Fibroblast of lung (primary cell): ENCODE data around the gene ACVR2B. TPM values are rescaled to one million over a fixed set of nuclear protein-coding genes. Genes with fewer than 3 reads are reported as not detected.

Experiments
- DNase-seq, 2 donors: peaks; one replicate each; pipeline versions ENCODE4 v3.0.0 to v3.0.0-alpha.2; 2010; ENCODE audit warnings: low read depth in 2 of 2
- H2AFZ ChIP-seq: 2 replicates; pipeline ENCODE4 v1.5.1; 2012; ENCODE audit warnings: low read length, control low read depth, inconsistent platforms
- H3K27ac ChIP-seq: 2 replicates; pipeline ENCODE4 v1.5.1; 2011; ENCODE audit warnings: low read length, control low read depth; ENCODE audit not compliant: insufficient read depth
- H3K27me3 ChIP-seq: 2 replicates; pipeline ENCODE4 v1.5.1; 2011; ENCODE audit warnings: mild to moderate bottlenecking, low read length; ENCODE audit not compliant: control insufficient read depth, insufficient read depth
- H3K36me3 ChIP-seq: 2 replicates; pipeline ENCODE4 v1.5.1; 2011; ENCODE audit warnings: low read length; ENCODE audit not compliant: control insufficient read depth, insufficient read depth
- H3K4me1 ChIP-seq: 2 replicates; pipeline ENCODE4 v1.5.1; 2011; ENCODE audit warnings: low read length; ENCODE audit not compliant: control insufficient read depth, insufficient read depth; ENCODE audit errors: extremely low read depth
- H3K4me2 ChIP-seq: 2 replicates; pipeline ENCODE4 v1.5.1; 2011; ENCODE audit warnings: low read length, control low read depth; ENCODE audit not compliant: insufficient read depth; ENCODE audit errors: extremely low read depth
- H3K4me3 ChIP-seq, 4 experiments: fragments of 200-600 bp in 1 of 4; sonication (generic) in 1 of 4; replicated peaks in 1 of 4; 2 replicates each; pipeline ENCODE4 v1.5.1; 2011 to 2016; ENCODE audit warnings: low read length in 4 of 4, low read depth in 3 of 4, mild to moderate bottlenecking in 3 of 4, control low read depth in 2 of 4, inconsistent platforms in 1 of 4, mixed read lengths in 1 of 4; ENCODE audit not compliant: insufficient read depth in 1 of 4; ENCODE audit errors: control extremely low read depth in 1 of 4
- H3K79me2 ChIP-seq: 2 replicates; pipeline ENCODE4 v1.5.1; 2012; ENCODE audit warnings: mild to moderate bottlenecking, low read length, inconsistent platforms; ENCODE audit not compliant: control insufficient read depth, insufficient read depth
- H3K9ac ChIP-seq: 2 replicates; pipeline ENCODE4 v1.5.1; 2011; ENCODE audit warnings: mild to moderate bottlenecking, low read length, control low read depth; ENCODE audit not compliant: insufficient read depth
- H3K9me3 ChIP-seq: 2 replicates; pipeline ENCODE4 v1.5.1; 2012; ENCODE audit warnings: low read depth, low read length; ENCODE audit not compliant: control insufficient read depth, insufficient read depth
- H4K20me1 ChIP-seq: 2 replicates; pipeline ENCODE4 v1.5.1; 2011; ENCODE audit warnings: low read length; ENCODE audit not compliant: control insufficient read depth, insufficient read depth; ENCODE audit errors: extremely low read depth
- CTCF ChIP-seq, 2 donors: IDR thresholded peaks in 1 of 2; conservative IDR thresholded peaks in 1 of 2; 1 replicate in 1 of 2; 2 replicates in 1 of 2; pipeline ENCODE4 v1.5.1; 2011 to 2012; ENCODE audit warnings: low read length in 2 of 2, control low read depth in 1 of 2, inconsistent platforms in 1 of 2, low read depth in 1 of 2, mild to moderate bottlenecking in 1 of 2
- EZH2 ChIP-seq: IDR thresholded peaks from 2 replicates; pipeline ENCODE4 v1.5.1; 2012; ENCODE audit warnings: low read length, control low read depth, mild to moderate bottlenecking; ENCODE audit errors: missing control alignments
- polyA plus RNA-seq, 2 donors: library from polyadenylated mRNA; depleted of rRNA in 1 of 2; stranded (reverse) in 1 of 2; unstranded in 1 of 2; fragments of >200 nt; gene quantifications; 2 replicates each; pipeline ENCODE4 v1.2.1, GENCODE V29; 2011 to 2012; ENCODE audit warnings: missing spikeins in 1 of 2
- total RNA-seq: library from RNA; depleted of rRNA; stranded (reverse); fragments of >200 nt; gene quantifications from 2 replicates; pipeline ENCODE4 v1.2.1, GENCODE V29; 2014

Gene ACVR2B
- total and polyA plus RNA-seq, 2 donors (not counting 1 experiment from before 2014, with no cell fraction given): 0.60 to 2.6 TPM

- no peak overlapping the region for H3K4me2 ChIP-seq
- no peaks in the 10 kb centered on the region for H4K20me1 ChIP-seq
- no peaks in the 10 kb centered on the region for H3K79me2 ChIP-seq
- no peaks in the 10 kb centered on the region for H3K9me3 ChIP-seq
- H2AFZ ChIP-seq: no peak overlapping the region
- H3K27ac ChIP-seq: no peak overlapping the region
- no peaks in the 10 kb centered on the region for H3K36me3 ChIP-seq
- no peak for DNase-seq
- H3K27me3 ChIP-seq: no peaks in the 10 kb centered on the region
- no peak for TF ChIP-seq EZH2
- TF ChIP-seq CTCF (conservative IDR thresholded peaks at IDR 0.05 in 1 of 2, IDR thresholded peaks at IDR 0.05 in 1 of 2; ENCODE audit: low read depth in 1 of 2, low read length in 2 of 2): no peak
- no peak overlapping the region for H3K9ac ChIP-seq
- no peaks in the 10 kb centered on the region for H3K4me1 ChIP-seq
- no peak overlapping the region for H3K4me3 ChIP-seq
Measured at GRCh38 chr3:38488949-38489348, 35.3 kb downstream of the ACVR2B start.

GRCh38 chr3:38489766-38490165, 36.1 kb downstream of the ACVR2B start:
- Histone ChIP-seq H3K79me2 (no peaks in the 10 kb centered on the region), H3K4me3 (no peak overlapping the region)

GRCh38 chr3:38490281-38491030, 36.8 kb downstream of the ACVR2B start:
- TF ChIP-seq EZH2 (no peak), CTCF (conservative IDR thresholded peaks at IDR 0.05 in 1 of 2, IDR thresholded peaks at IDR 0.05 in 1 of 2; ENCODE audit: low read depth in 1 of 2, low read length in 2 of 2) (no peak)
- Histone ChIP-seq H2AFZ (no peak overlapping the region), H3K9me3 (no peaks in the 10 kb centered on the region), H3K36me3 (no peaks in the 10 kb centered on the region), H3K4me3 (no peak overlapping the region), H3K4me2 (no peak overlapping the region), H3K27ac (no peak overlapping the region), H3K79me2 (no peaks in the 10 kb centered on the region), H3K27me3 (no peaks in the 10 kb centered on the region), H3K4me1 (no peaks in the 10 kb centered on the region), H4K20me1 (no peaks in the 10 kb centered on the region), H3K9ac (no peak overlapping the region)
- DNase-seq: no peak

More at GRCh38 chr3:38489766-38490165, 36.1 kb downstream of the ACVR2B start:
- TF ChIP-seq EZH2 (no peak), CTCF (conservative IDR thresholded peaks at IDR 0.05 in 1 of 2, IDR thresholded peaks at IDR 0.05 in 1 of 2; ENCODE audit: low read depth in 1 of 2, low read length in 2 of 2) (no peak)
- DNase-seq: no peak
- Histone ChIP-seq H3K27ac (no peak overlapping the region), H3K36me3 (no peaks in the 10 kb centered on the region), H3K4me1 (no peaks in the 10 kb centered on the region), H3K9ac (no peak overlapping the region), H3K27me3 (no peaks in the 10 kb centered on the region), H4K20me1 (no peaks in the 10 kb centered on the region), H2AFZ (no peak overlapping the region), H3K4me2 (no peak overlapping the region), H3K9me3 (no peaks in the 10 kb centered on the region)
